ENCODE measurements around the gene SLC25A42. TPM values are rescaled to one million over a fixed set of nuclear protein-coding genes. Genes with fewer than 3 reads are reported as not detected.

The SLC25A42 gene
- total and polyA plus RNA-seq, 2 of the 4 experiments (the other 2 are of a cell fraction) = 2.0 to 9.9 TPM

DNA sequence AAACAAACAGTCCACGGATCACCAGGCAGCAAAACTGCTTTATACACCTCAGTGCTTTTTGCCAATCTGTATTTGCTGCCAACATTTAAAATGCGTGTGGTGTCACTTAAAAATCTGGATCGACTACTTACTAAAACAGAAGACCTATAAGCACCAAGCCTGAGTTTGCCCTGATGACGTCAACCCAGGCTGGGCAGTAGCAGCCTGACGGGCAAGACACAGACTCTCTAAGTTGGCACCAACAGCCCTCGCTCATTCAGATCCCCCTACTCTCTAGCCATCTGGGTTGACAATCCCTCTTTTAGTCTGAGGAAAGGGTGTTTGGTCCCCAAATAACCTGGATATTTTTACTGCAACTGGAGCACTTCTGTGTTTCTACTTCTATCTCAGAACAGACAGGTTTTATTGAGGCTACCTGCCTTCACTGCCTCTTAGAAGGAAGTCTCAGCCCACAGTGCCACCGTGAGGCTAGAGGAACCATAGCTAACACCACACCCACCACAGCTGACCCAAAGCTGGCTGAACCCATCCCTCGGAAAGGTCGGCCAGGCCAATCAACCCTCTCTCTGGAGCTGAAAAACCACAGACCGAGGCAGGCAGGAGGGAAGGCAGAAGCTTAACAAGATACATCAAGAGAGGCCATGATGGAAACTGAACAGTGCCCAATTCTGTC, 37.4 kb upstream of the SLC25A42 start:
- Histone ChIP-seq H3K4me3 (ENCODE audit: insufficient read depth, low read depth, low read length) (no peak overlapping the region), H3K18ac (ENCODE audit: low read depth, low read length) (no peak overlapping the region), H2BK5ac (ENCODE audit: low read depth, low read length, poor library complexity, severe bottlenecking) (no peak overlapping the region), H4K91ac (ENCODE audit: insufficient read depth, low read depth, low read length) (no peak overlapping the region), H4K5ac (ENCODE audit: low read depth, low read length) (no peak overlapping the region), H3K23ac (ENCODE audit: low read depth, low read length) (no peak overlapping the region), H3K9ac (ENCODE audit: low read depth, low read length) (no peak overlapping the region), H4K20me1 (ENCODE audit: insufficient read depth, low read length) (peaks cover 38% of the 10 kb centered on the region), H2AK5ac (ENCODE audit: low read depth, low read length) (no peak overlapping the region; the same call in 1 of the 2 replicates), H4K8ac (ENCODE audit: low read depth in 2 of 2, low read length in 2 of 2) (no peak overlapping the region), H2BK120ac (ENCODE audit: low read depth, low read length) (no peak overlapping the region), H3K56ac (ENCODE audit: extremely low read depth, insufficient read depth, low read length) (no peak overlapping the region), H3K4ac (ENCODE audit: low read depth, low read length) (no peak overlapping the region), H3K9me1 (ENCODE audit: insufficient read depth, low read length) (no peaks in the 10 kb centered on the region), H3K27ac (ENCODE audit: insufficient read depth, low read length) (no peak overlapping the region), H3K4me1 (ENCODE audit: control insufficient read depth, insufficient read depth, low read length) (0 out of 2 replicates have a peak, but pooled peaks cover 2% of the 10 kb centered on the region), H3K9me3 (ENCODE audit: control insufficient read depth, insufficient read depth, low read length) (no peaks in the 10 kb centered on the region), H2BK15ac (ENCODE audit: low read depth, low read length) (no peak overlapping the region), H2AFZ (replicated peaks; ENCODE audit: low read length, poor library complexity) (no peak overlapping the region), H3K79me1 (ENCODE audit: low read depth in 1 of 2, low read length in 2 of 2) (peaks cover 43 to 75% of the 10 kb centered on the region in 2 experiments), H3K14ac (replicated peaks; ENCODE audit: low read depth, low read length) (no peak overlapping the region), H2BK20ac (ENCODE audit: low read depth, low read length) (no peak overlapping the region), H3K36me3 (ENCODE audit: control insufficient read depth, insufficient read depth, low read length) (peaks cover 58% of the 10 kb centered on the region), H3K27me3 (ENCODE audit: control insufficient read depth, insufficient read depth, low read length) (no peaks in the 10 kb centered on the region), H3K4me2 (ENCODE audit: low read depth, low read length) (no peak overlapping the region), H2AK9ac (replicated peaks; ENCODE audit: low read depth, low read length, poor library complexity) (peak overlapping the region; percentile 16)
- in situ Hi-C loops (cut with MboI; ENCODE audit: low sequenced_read_pairs) (no loop called here), dilution Hi-C loops (cut with HindIII; ENCODE audit: low sequenced_read_pairs, unreplicated experiment) (no loop called here), intact Hi-C loops (cut with micrococcal nuclease) (no loop called here)
- CTCF ChIA-PET = no interaction called here
- DNase-seq = no peak
- WGBS, 2 experiments (ENCODE audit: extremely low coverage in 2 of 2, insufficient read length in 1 of 2) = 88% methylated on average over 7 of the region's 10 CpGs; no CpG with 5 or more reads in 1 of the 2 experiments
- POLR2A ChIA-PET (ENCODE audit: unreplicated experiment) = no interaction called here
- BruUV-seq (replicated peaks) = no TSS peak
- ATAC-seq (ENCODE audit: low read depth) = no peak
- TF ChIP-seq MAFK (IDR thresholded peaks at IDR 0.05; ENCODE audit: low read depth, low read length) (no peak), CHD1 (IDR thresholded peaks at IDR 0.05; ENCODE audit: low read depth, low read length) (no peak), NFE2L2 (IDR thresholded peaks at IDR 0.05; ENCODE audit: low read depth, low read length) (no peak), MAZ (IDR thresholded peaks at IDR 0.05; ENCODE audit: borderline replicate concordance, low read depth, low read length) (no peak), CEBPB (IDR thresholded peaks at IDR 0.05; ENCODE audit: low read depth, low read length) (no peak), BHLHE40 (IDR thresholded peaks at IDR 0.05; ENCODE audit: low read depth, low read length) (no peak), POLR2A (IDR thresholded peaks at IDR 0.05; ENCODE audit: low read depth, low read length) (no peak), FOS (IDR thresholded peaks at IDR 0.05; ENCODE audit: low read depth, low read length) (no peak)
- TF ChIP-seq, protein P1, sequence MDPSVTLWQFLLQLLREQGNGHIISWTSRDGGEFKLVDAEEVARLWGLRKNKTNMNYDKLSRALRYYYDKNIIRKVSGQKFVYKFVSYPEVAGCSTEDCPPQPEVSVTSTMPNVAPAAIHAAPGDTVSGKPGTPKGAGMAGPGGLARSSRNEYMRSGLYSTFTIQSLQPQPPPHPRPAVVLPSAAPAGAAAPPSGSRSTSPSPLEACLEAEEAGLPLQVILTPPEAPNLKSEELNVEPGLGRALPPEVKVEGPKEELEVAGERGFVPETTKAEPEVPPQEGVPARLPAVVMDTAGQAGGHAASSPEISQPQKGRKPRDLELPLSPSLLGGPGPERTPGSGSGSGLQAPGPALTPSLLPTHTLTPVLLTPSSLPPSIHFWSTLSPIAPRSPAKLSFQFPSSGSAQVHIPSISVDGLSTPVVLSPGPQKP (IDR thresholded peaks at IDR 0.05; ENCODE audit: borderline replicate concordance, low read depth, low read length) = no peak
- TF ChIP-seq, protein P2, sequence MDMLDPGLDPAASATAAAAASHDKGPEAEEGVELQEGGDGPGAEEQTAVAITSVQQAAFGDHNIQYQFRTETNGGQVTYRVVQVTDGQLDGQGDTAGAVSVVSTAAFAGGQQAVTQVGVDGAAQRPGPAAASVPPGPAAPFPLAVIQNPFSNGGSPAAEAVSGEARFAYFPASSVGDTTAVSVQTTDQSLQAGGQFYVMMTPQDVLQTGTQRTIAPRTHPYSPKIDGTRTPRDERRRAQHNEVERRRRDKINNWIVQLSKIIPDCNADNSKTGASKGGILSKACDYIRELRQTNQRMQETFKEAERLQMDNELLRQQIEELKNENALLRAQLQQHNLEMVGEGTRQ (IDR thresholded peaks at IDR 0.05; ENCODE audit: low read depth, low read length) = no peak
- TF ChIP-seq, protein P3, sequence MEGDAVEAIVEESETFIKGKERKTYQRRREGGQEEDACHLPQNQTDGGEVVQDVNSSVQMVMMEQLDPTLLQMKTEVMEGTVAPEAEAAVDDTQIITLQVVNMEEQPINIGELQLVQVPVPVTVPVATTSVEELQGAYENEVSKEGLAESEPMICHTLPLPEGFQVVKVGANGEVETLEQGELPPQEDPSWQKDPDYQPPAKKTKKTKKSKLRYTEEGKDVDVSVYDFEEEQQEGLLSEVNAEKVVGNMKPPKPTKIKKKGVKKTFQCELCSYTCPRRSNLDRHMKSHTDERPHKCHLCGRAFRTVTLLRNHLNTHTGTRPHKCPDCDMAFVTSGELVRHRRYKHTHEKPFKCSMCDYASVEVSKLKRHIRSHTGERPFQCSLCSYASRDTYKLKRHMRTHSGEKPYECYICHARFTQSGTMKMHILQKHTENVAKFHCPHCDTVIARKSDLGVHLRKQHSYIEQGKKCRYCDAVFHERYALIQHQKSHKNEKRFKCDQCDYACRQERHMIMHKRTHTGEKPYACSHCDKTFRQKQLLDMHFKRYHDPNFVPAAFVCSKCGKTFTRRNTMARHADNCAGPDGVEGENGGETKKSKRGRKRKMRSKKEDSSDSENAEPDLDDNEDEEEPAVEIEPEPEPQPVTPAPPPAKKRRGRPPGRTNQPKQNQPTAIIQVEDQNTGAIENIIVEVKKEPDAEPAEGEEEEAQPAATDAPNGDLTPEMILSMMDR (conservative IDR thresholded peaks at IDR 0.05; ENCODE audit: low read depth, low read length) = no peak
